ENCODE measurements around the gene ICA1. TPM values are rescaled to one million over a fixed set of nuclear protein-coding genes. Genes with fewer than 3 reads are reported as not detected.

Gene ICA1
- total RNA-seq, 1 donor from 2014 or later, result 13.1 TPM

DNA sequence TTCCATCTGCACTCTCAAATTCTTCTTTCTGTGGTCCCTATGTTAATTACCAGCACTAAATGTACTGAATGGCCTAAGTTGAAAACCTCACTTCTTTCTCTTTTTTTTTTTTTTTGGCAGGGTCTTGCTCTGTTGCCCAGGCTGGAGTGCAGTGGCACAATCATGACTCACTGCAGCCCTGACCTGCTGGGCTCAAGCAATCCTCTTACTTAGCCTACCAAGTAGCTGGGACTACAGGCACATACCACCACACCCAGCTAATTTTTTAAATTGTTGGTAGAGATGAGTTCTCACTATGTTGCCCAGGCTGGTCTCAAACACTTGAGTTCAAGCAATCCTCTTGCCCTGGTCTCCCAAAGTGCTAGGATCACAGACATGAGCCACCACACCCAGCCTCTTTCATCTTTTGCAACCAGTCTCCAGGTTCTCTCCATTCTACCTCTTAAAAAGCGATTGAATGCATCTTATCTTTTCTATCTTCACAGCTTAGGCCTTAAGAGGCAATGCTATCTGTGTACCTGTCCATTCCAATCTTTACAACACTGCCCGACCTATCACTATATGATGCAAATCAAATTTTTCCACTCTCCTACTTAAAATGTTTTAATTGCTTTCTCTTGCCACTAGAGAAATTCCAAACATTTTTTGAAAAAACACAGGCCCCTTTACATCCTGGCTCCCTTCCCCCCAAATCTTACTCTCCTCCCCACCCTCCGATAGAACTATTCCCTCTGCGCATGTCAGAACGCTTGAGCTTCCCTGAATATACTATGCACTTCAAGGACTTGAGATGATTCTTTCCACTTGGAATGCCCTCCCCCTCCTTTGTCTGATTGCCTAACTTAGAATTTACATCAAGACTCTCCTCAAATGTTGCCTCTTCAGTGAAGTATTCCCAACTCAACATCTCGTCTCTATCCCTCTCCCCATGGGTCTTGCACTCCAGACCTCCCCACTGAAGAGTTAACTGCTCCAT is 6.0 kb downstream of the ICA1 start:
- H3K9ac ChIP-seq, result no peak overlapping the region
- Mint-ChIP-seq H3K27me3 (ENCODE audit: insufficient read depth, low read depth) (peaks cover 6% of the 10 kb centered on the region), H3K9me3 (no peaks in the 10 kb centered on the region), H3K4me1 (peaks cover 10% of the 10 kb centered on the region), H3K27ac (no peak overlapping the region), H3K4me3 (no peak overlapping the region), H3K36me3 (no peaks in the 10 kb centered on the region)
- H3F3A ChIP-seq (ENCODE audit: low read depth), result no peaks in the 10 kb centered on the region
- no peaks in the 10 kb centered on the region for H3K36me3 ChIP-seq
- DNase-seq (ENCODE audit: low spot score), result no peak
- peaks cover 17% of the 10 kb centered on the region for H3K27me3 ChIP-seq
- H3K4me3 ChIP-seq, result no peak overlapping the region
- TF ChIP-seq EZH2phosphoT487 (IDR thresholded peaks at IDR 0.05), result no peak
- TF ChIP-seq, protein P1, sequence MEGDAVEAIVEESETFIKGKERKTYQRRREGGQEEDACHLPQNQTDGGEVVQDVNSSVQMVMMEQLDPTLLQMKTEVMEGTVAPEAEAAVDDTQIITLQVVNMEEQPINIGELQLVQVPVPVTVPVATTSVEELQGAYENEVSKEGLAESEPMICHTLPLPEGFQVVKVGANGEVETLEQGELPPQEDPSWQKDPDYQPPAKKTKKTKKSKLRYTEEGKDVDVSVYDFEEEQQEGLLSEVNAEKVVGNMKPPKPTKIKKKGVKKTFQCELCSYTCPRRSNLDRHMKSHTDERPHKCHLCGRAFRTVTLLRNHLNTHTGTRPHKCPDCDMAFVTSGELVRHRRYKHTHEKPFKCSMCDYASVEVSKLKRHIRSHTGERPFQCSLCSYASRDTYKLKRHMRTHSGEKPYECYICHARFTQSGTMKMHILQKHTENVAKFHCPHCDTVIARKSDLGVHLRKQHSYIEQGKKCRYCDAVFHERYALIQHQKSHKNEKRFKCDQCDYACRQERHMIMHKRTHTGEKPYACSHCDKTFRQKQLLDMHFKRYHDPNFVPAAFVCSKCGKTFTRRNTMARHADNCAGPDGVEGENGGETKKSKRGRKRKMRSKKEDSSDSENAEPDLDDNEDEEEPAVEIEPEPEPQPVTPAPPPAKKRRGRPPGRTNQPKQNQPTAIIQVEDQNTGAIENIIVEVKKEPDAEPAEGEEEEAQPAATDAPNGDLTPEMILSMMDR (IDR thresholded peaks at IDR 0.05), result no peak
- TF ChIP-seq EZH2 (IDR thresholded peaks at IDR 0.05), result no peak
- no peak overlapping the region for H3K4me2 ChIP-seq
- H3K9me3 ChIP-seq (ENCODE audit: low read depth), result no peaks in the 10 kb centered on the region
- H3K4me1 ChIP-seq, result no peaks in the 10 kb centered on the region
- no peaks in the 10 kb centered on the region for H4K20me1 ChIP-seq (ENCODE audit: low read depth)
- no peak overlapping the region for H3K27ac ChIP-seq
- H2AFZ ChIP-seq (replicated peaks), result no peak overlapping the region
- no peaks in the 10 kb centered on the region for H3K79me2 ChIP-seq (ENCODE audit: low read depth)

DNA sequence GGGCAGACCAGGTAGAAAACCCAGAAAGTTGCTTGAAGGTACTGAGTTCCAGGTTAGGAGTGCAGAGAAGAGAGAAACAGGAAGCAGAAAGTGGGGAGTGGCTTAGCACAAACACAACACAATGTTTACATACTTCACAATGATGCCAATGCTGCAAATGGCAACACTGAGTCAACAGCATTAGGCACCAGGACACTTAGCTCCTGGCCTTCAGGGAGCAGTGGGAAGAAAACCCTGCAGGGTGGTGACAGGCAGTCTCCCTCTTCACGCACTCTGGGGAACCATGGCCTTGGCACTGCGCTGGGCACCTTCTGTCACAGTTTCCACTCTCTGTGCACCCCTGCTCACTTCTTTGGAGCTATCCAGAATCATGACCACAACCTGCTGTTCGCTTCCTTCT is 7.3 kb downstream of the ICA1 start:
- Histone ChIP-seq H3K9me3 (ENCODE audit: low read depth) (no peaks in the 10 kb centered on the region), H3K36me3 (no peaks in the 10 kb centered on the region), H2AFZ (replicated peaks) (no peak overlapping the region), H3K4me1 (no peaks in the 10 kb centered on the region), H4K20me1 (ENCODE audit: low read depth) (no peaks in the 10 kb centered on the region), H3K4me3 (no peak overlapping the region), H3K27me3 (peaks cover 4% of the 10 kb centered on the region), H3F3A (ENCODE audit: low read depth) (no peaks in the 10 kb centered on the region), H3K4me2 (no peak overlapping the region), H3K79me2 (ENCODE audit: low read depth) (no peaks in the 10 kb centered on the region), H3K27ac (no peak overlapping the region), H3K9ac (no peak overlapping the region)
- H3K36me3 Mint-ChIP-seq, result no peaks in the 10 kb centered on the region
- DNase-seq (ENCODE audit: low spot score), result no peak
- H3K27ac Mint-ChIP-seq, result no peak overlapping the region
- peaks cover 9% of the 10 kb centered on the region for H3K4me1 Mint-ChIP-seq
- H3K27me3 Mint-ChIP-seq (ENCODE audit: insufficient read depth, low read depth), result peaks cover 2% of the 10 kb centered on the region
- H3K9me3 Mint-ChIP-seq, result no peaks in the 10 kb centered on the region
- H3K4me3 Mint-ChIP-seq, result no peak overlapping the region
- TF ChIP-seq EZH2 (IDR thresholded peaks at IDR 0.05) (no peak), EZH2phosphoT487 (IDR thresholded peaks at IDR 0.05) (no peak)
- TF ChIP-seq, protein P1 (IDR thresholded peaks at IDR 0.05), result no peak

DNA sequence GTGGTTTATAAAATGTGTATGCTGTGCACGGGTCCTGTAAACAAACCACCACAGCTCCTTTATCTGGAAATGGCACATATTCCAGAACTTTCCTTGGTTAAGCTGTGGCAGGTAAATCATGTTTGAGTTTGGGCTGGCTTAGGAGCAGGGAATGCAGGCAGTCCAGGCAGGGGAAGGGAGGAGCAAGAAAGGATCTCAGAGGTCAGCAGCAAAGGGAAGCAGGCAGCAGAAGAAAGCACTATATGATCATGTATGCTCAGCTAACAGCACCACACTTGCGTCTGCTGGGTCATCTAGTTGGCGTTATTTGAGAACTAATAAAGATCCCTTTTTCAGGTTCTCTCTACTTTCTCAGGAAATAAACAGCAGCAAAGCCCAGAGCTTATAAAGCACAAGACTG is 7.8 kb downstream of the ICA1 start:
- Histone ChIP-seq H3K27me3 (peaks cover 3% of the 10 kb centered on the region), H4K20me1 (ENCODE audit: low read depth) (no peaks in the 10 kb centered on the region), H3K27ac (no peak overlapping the region), H3K9me3 (ENCODE audit: low read depth) (no peaks in the 10 kb centered on the region), H3K4me3 (no peak overlapping the region), H3K36me3 (no peaks in the 10 kb centered on the region), H3F3A (ENCODE audit: low read depth) (no peaks in the 10 kb centered on the region), H2AFZ (replicated peaks) (peak overlapping the region; percentile 9), H3K4me2 (no peak overlapping the region), H3K4me1 (no peaks in the 10 kb centered on the region), H3K79me2 (ENCODE audit: low read depth) (no peaks in the 10 kb centered on the region), H3K9ac (no peak overlapping the region)
- no peak overlapping the region for H3K27ac Mint-ChIP-seq
- peaks cover 6% of the 10 kb centered on the region for H3K4me1 Mint-ChIP-seq
- TF ChIP-seq EZH2phosphoT487 (IDR thresholded peaks at IDR 0.05) (no peak), EZH2 (IDR thresholded peaks at IDR 0.05) (no peak)
- TF ChIP-seq, protein P1 (IDR thresholded peaks at IDR 0.05), result no peak
- no peaks in the 10 kb centered on the region for H3K27me3 Mint-ChIP-seq (ENCODE audit: insufficient read depth, low read depth)
- no peaks in the 10 kb centered on the region for H3K36me3 Mint-ChIP-seq
- no peaks in the 10 kb centered on the region for H3K9me3 Mint-ChIP-seq
- no peak for DNase-seq (ENCODE audit: low spot score)
- H3K4me3 Mint-ChIP-seq, result no peak overlapping the region

Data from neural progenitor cell (in vitro differentiated cells).